Measurements from ENCODE around the gene GPR18. TPM values are rescaled to one million over a fixed set of nuclear protein-coding genes. Genes with fewer than 3 reads are reported as not detected.

The GPR18 gene
- total RNA-seq, 2 experiments from 2014 or later = 42.9 to 45.1 TPM

GRCh38 chr13:99221567-99222239, 36.5 kb downstream of the GPR18 start:
- Histone ChIP-seq H3K4me1 (ENCODE audit: insufficient read depth, low read length) (peaks cover 61% of the 10 kb centered on the region), H3K36me3 (ENCODE audit: insufficient read depth, low read length) (peaks cover 7% of the 10 kb centered on the region), H3K4me3 (ENCODE audit: low read length) (no peak overlapping the region), H3K27me3 (ENCODE audit: control insufficient read depth in 1 of 2, insufficient read depth in 2 of 2, low read length in 2 of 2) (no peaks in the 10 kb centered on the region), H3K9me3 (ENCODE audit: control insufficient read depth in 1 of 2, insufficient read depth in 1 of 2, low read length in 2 of 2) (no peaks in the 10 kb centered on the region), H3K27ac (ENCODE audit: low read depth in 1 of 2, low read length in 2 of 2) (peak overlapping the region; percentile 19 to 47)
- ChIA-PET POLR2A (interaction anchor here (1.0 to 9.0 kb wide), 4 partner anchors 9 to 36 kb away, joined by 3 to 259 read pairs (median 5); partner anchors contain the start of genes GPR18 and UBAC2), CTCF (interaction anchor here (1.3 kb wide), 1 partner anchor 61 kb away, joined by 3 read pairs; no protein-coding TSS in a partner anchor)
- Mint-ChIP-seq H3K27ac (peak overlapping the region; percentile 100), H3K4me3 (peak overlapping the region; percentile 56), H3K36me3 (ENCODE audit: low read depth) (peaks cover 46% of the 10 kb centered on the region), H3K4me1 (ENCODE audit: low read depth) (peaks cover 96% of the 10 kb centered on the region), H3K27me3 (no peaks in the 10 kb centered on the region), H3K9me3 (no peaks in the 10 kb centered on the region)
- no peak for ATAC-seq (ENCODE audit: poor library complexity)
- intact Hi-C loops (cut with DNase I, micrococcal nuclease) = loop anchor here in 1 of 2 experiments (2.0 kb wide), 1 partner anchor 17 kb away; no protein-coding TSS in a partner anchor
- no peak for DNase-seq
- no peak for TF ChIP-seq CTCF (IDR thresholded peaks at IDR 0.05)

DNA sequence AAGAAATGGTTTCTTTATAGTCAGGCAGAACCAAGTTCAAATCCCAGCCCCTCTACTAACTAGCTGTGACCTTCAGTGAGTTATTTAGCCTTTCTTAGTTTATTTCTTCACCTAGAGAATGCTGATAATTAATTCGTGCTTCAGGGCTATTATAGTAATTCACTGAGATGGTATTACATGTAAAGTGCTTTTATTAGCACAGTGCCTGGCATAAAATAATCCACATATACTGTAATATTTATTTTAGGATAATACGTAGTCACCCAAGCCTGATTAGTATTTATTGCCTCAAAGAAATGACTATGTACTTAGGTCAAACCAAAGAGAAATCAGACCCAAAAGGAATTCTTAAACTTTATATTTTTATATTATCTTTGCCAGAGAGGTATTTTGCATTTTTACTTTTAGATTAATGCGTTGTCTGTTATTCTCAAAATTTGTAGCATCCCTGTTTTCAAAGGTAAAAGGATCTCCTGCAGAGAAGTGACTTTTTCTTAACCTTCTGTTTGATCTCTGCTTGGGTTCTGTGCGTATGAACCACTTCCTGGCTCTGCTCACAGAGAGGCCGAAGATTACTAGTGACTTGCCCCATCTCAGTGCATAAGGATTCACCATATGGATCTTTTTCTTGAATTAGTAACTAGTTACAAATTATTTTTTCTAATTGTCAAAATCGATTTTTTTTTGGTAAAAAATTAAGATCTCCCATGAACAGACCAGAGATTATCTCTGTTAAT, 37.8 kb downstream of the GPR18 start:
- peaks cover 94% of the 10 kb centered on the region for H3K4me1 Mint-ChIP-seq (ENCODE audit: low read depth)
- ChIA-PET CTCF (interaction anchor here (2.1 kb wide), 1 partner anchor 16 kb away, joined by 15 read pairs; no protein-coding TSS in a partner anchor), POLR2A (interaction anchor here (2.0 to 9.0 kb wide), 4 partner anchors 10 to 37 kb away, joined by 18 to 259 read pairs (median 50); partner anchors contain the start of genes GPR18 and UBAC2)
- H3K4me3 ChIP-seq (ENCODE audit: low read length) = peak overlapping the region; percentile 8
- DNase-seq (peak in 7 of 14 experiments; percentile 24 to 82 (median 55)), ATAC-seq (ENCODE audit: poor library complexity) (peak; percentile 37)
- TF ChIP-seq CTCF (IDR thresholded peaks at IDR 0.05) = no peak
- no peaks in the 10 kb centered on the region for H3K9me3 Mint-ChIP-seq
- H3K27me3 Mint-ChIP-seq = no peaks in the 10 kb centered on the region
- H3K27me3 ChIP-seq (ENCODE audit: control insufficient read depth in 1 of 2, insufficient read depth in 2 of 2, low read length in 2 of 2) = no peaks in the 10 kb centered on the region
- peak overlapping the region; percentile 63 for H3K4me3 Mint-ChIP-seq
- intact Hi-C loops (cut with DNase I, micrococcal nuclease) = loop anchor here in 1 of 2 experiments (1.0 to 2.0 kb wide), 2 partner anchors 9 to 18 kb away; no protein-coding TSS in a partner anchor
- peak overlapping the region; percentile 100 for H3K27ac Mint-ChIP-seq
- peaks cover 7% of the 10 kb centered on the region for H3K36me3 ChIP-seq (ENCODE audit: insufficient read depth, low read length)
- peaks cover 37% of the 10 kb centered on the region for H3K36me3 Mint-ChIP-seq (ENCODE audit: low read depth)
- H3K4me1 ChIP-seq (ENCODE audit: insufficient read depth, low read length) = peaks cover 63% of the 10 kb centered on the region
- H3K9me3 ChIP-seq (ENCODE audit: control insufficient read depth in 1 of 2, insufficient read depth in 1 of 2, low read length in 2 of 2) = no peaks in the 10 kb centered on the region
- peak overlapping the region; percentile 0 to 65 for H3K27ac ChIP-seq (ENCODE audit: low read depth in 1 of 2, low read length in 2 of 2)

DNA sequence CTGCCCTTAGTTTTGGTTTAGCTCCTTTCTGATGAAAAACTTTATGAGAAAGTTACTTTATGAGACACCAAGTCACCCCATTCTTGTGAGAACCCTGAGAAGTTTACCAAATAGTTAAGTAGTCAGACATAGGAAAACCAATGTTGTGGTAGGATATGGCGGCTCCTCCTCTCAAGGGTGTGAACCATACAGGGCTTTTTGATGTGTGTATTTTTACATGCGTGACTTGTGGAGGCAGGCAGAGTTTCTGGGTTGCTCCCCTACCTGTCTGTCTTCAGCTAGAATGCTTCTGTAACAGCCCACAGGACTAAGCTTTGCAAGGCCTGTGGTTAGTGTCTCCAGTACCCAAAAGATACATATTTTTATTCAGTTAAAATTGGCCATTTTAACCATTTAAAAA, 39.2 kb downstream of the GPR18 start:
- no peaks in the 10 kb centered on the region for H3K27me3 Mint-ChIP-seq
- H3K27me3 ChIP-seq (ENCODE audit: control insufficient read depth in 1 of 2, insufficient read depth in 2 of 2, low read length in 2 of 2) = no peaks in the 10 kb centered on the region
- CTCF ChIA-PET = interaction anchor here (1.1 to 2.1 kb wide), 9 partner anchors 14 to 282 kb away, joined by 3 to 15 read pairs (median 6); partner anchors contain the start of genes TM9SF2 and UBAC2
- H3K36me3 Mint-ChIP-seq (ENCODE audit: low read depth) = peaks cover 34% of the 10 kb centered on the region
- peak overlapping the region; percentile 32 for H3K4me3 ChIP-seq (ENCODE audit: low read length)
- ATAC-seq (ENCODE audit: poor library complexity) (peak; percentile 80), DNase-seq (peak; percentile 41 to 92 (median 58))
- no peaks in the 10 kb centered on the region for H3K9me3 Mint-ChIP-seq
- H3K4me3 Mint-ChIP-seq = peak overlapping the region; percentile 80
- H3K4me1 ChIP-seq (ENCODE audit: insufficient read depth, low read length) = peaks cover 69% of the 10 kb centered on the region
- POLR2A ChIA-PET = interaction anchor here (0.8 to 9.0 kb wide), 29 partner anchors 9 to 282 kb away, joined by 3 to 259 read pairs (median 4); partner anchors contain the start of genes GPR18, TM9SF2 and UBAC2
- intact Hi-C loops (cut with DNase I, micrococcal nuclease) = loop anchor here in 1 of 2 experiments (1.0 to 5.0 kb wide), 5 partner anchors 15 to 222 kb away; no protein-coding TSS in a partner anchor
- H3K27ac ChIP-seq (ENCODE audit: low read depth in 1 of 2, low read length in 2 of 2) = peak overlapping the region; percentile 65 to 70
- TF ChIP-seq CTCF (IDR thresholded peaks at IDR 0.05) = no peak
- no peaks in the 10 kb centered on the region for H3K9me3 ChIP-seq (ENCODE audit: control insufficient read depth in 1 of 2, insufficient read depth in 1 of 2, low read length in 2 of 2)
- H3K36me3 ChIP-seq (ENCODE audit: insufficient read depth, low read length) = peaks cover 7% of the 10 kb centered on the region
- peak overlapping the region; percentile 100 for H3K27ac Mint-ChIP-seq
- H3K4me1 Mint-ChIP-seq (ENCODE audit: low read depth) = peaks cover 94% of the 10 kb centered on the region

Data from CD4-positive, alpha-beta T cell (primary cell).